Endothelial cell of umbilical vein (primary cell): ENCODE measurements around the gene CCDC6. TPM values are rescaled to one million over a fixed set of nuclear protein-coding genes. Genes with fewer than 3 reads are reported as not detected.

Experiments used
- BruUV-seq: library from RNA; stranded (reverse); fragments of 400-500 nt; replicated peaks from 2 replicates; lab custom pipeline; 2021; lab: Mats Ljungman, UMichigan
- CTCF ChIA-PET: fragments of 300-600, 350-600 bp; sonication (Branson Sonifier 250); formaldehyde crosslinking; loops from one replicate; lab custom pipeline; 2021; ENCODE audit warnings: antibody characterized with exemption, inconsistent platforms; lab: Charles Lee
- POLR2A ChIA-PET: fragments of 300-600, 350-600 bp; sonication (Branson Sonifier 250); formaldehyde crosslinking; loops from one replicate; lab custom pipeline; 2021; ENCODE audit warnings: antibody characterized with exemption, inconsistent platforms; lab: Charles Lee
- DNase-seq: peaks from one replicate; pipeline ENCODE4 v3.0.0-alpha.2; 2011; ENCODE audit warnings: low read depth, low spot score
- FAIRE-seq: peaks from 2 replicates; lab custom pipeline; 2011; peaks lifted over from hg19 to GRCh38; lab: Jason Lieb, UNC
- H2AFZ ChIP-seq: 2 replicates; pipeline ENCODE4 v1.6.0; 2012; ENCODE audit warnings: low read depth, low read length, control low read depth, inconsistent platforms
- H3K27ac ChIP-seq: 2 replicates; pipeline ENCODE4 v1.5.1; 2011; ENCODE audit warnings: low read depth, mild to moderate bottlenecking, control low read depth, low read length, moderate library complexity; ENCODE audit not compliant: insufficient read depth
- H3K27me3 ChIP-seq, 2 experiments: 2 replicates each; pipeline versions ENCODE4 v1.6.0 to v1.6.1; 2011; ENCODE audit warnings: low read length in 2 of 2, mixed read lengths in 1 of 2; ENCODE audit not compliant: control insufficient read depth in 2 of 2, insufficient read depth in 2 of 2
- H3K36me3 ChIP-seq, 2 experiments: 2 replicates in 1 of 2; 3 replicates in 1 of 2; pipeline ENCODE4 v1.5.1; 2011; ENCODE audit warnings: low read length in 2 of 2, mild to moderate bottlenecking in 1 of 2, moderate library complexity in 1 of 2; ENCODE audit not compliant: control insufficient read depth in 2 of 2, insufficient read depth in 2 of 2; ENCODE audit errors: extremely low read depth in 1 of 2
- H3K4me1 ChIP-seq: 3 replicates; pipeline ENCODE4 v1.5.1; 2011; ENCODE audit warnings: mild to moderate bottlenecking, low read length; ENCODE audit not compliant: control insufficient read depth, insufficient read depth; ENCODE audit errors: extremely low read depth
- H3K4me2 ChIP-seq: 2 replicates; pipeline ENCODE4 v1.6.1; 2011; ENCODE audit warnings: low read length, control low read depth, mixed read lengths; ENCODE audit not compliant: insufficient read depth
- H3K4me3 ChIP-seq, 3 experiments: fragments of 200-600 bp in 1 of 3; sonication (generic), shearing (Covaris generic) in 1 of 3; replicated peaks in 1 of 3; 2 replicates each; pipeline ENCODE4 v1.5.1; 2011 to 2016; ENCODE audit warnings: control low read depth in 3 of 3, low read length in 3 of 3, mild to moderate bottlenecking in 2 of 3, inconsistent platforms in 1 of 3, low read depth in 1 of 3, moderate library complexity in 1 of 3; ENCODE audit not compliant: insufficient read depth in 1 of 3
- H3K79me2 ChIP-seq: 2 replicates; pipeline ENCODE4 v1.6.0; 2012; ENCODE audit warnings: low read length, inconsistent platforms; ENCODE audit not compliant: control insufficient read depth, insufficient read depth
- H3K9ac ChIP-seq: replicated peaks from 2 replicates; pipeline ENCODE3; 2011; ENCODE audit warnings: low read length, control low read depth; ENCODE audit not compliant: insufficient read depth; ENCODE audit errors: extremely low read depth
- H3K9me1 ChIP-seq: replicated peaks from 3 replicates; pipeline ENCODE4 v1.6.0; 2011; ENCODE audit warnings: mild to moderate bottlenecking, low read length; ENCODE audit not compliant: control insufficient read depth, insufficient read depth; ENCODE audit errors: extremely low read depth
- H3K9me3 ChIP-seq: replicated peaks from 2 replicates; pipeline ENCODE4 v1.5.1; 2012; ENCODE audit warnings: low read length, inconsistent platforms; ENCODE audit not compliant: control insufficient read depth, insufficient read depth
- H4K20me1 ChIP-seq: replicated peaks from 2 replicates; pipeline ENCODE3; 2011; ENCODE audit warnings: mild to moderate bottlenecking, low read length; ENCODE audit not compliant: control insufficient read depth, insufficient read depth; ENCODE audit errors: extremely low read depth
- EZH2 ChIP-seq: IDR thresholded peaks from 2 replicates; pipeline ENCODE4 v1.6.1; 2012; ENCODE audit warnings: borderline replicate concordance, low read depth, mild to moderate bottlenecking, moderate library complexity, low read length, inconsistent platforms; ENCODE audit not compliant: severe bottlenecking
- FOS ChIP-seq: IDR thresholded peaks from 2 replicates; pipeline ENCODE4 v1.6.1; 2011; ENCODE audit warnings: mild to moderate bottlenecking, low read length, moderate library complexity, borderline replicate concordance; ENCODE audit not compliant: insufficient read depth
- GATA2 ChIP-seq: IDR thresholded peaks from 2 replicates; pipeline ENCODE4 v1.7.0; 2011; ENCODE audit warnings: low read depth, mild to moderate bottlenecking, moderate library complexity, mixed read lengths, low read length; ENCODE audit not compliant: insufficient read length, insufficient read depth
- JUN ChIP-seq: IDR thresholded peaks from 2 replicates; pipeline ENCODE4 v1.6.1; 2011; ENCODE audit warnings: borderline replicate concordance, low read depth; ENCODE audit not compliant: insufficient read length, insufficient read depth
- MYC ChIP-seq: IDR thresholded peaks from one replicate; pipeline ENCODE4 v1.6.1; 2011; ENCODE audit warnings: mild to moderate bottlenecking, low read depth, low read length
- POLR2A ChIP-seq: IDR thresholded peaks from 2 replicates; pipeline ENCODE4 v1.6.1; 2012; ENCODE audit warnings: low read depth, mild to moderate bottlenecking, control low read depth, low read length
- POLR2AphosphoS5 ChIP-seq: IDR thresholded peaks from 2 replicates; pipeline ENCODE4 v1.6.1; 2012; ENCODE audit warnings: low read depth, mild to moderate bottlenecking, control low read depth, low read length, moderate library complexity; ENCODE audit not compliant: insufficient read depth
- dilution Hi-C: fragments of 300-500 bp; cut with MboI; formaldehyde crosslinking; loops from one replicate; pipeline ENCODE4 v1.15.0; 2019; ENCODE audit warnings: low sequenced_read_pairs; ENCODE audit not compliant: extremely low pct_ligation_motif_present
- intact Hi-C: fragments of 100-400 bp; cut with micrococcal nuclease; formaldehyde crosslinking; loops from one replicate; pipeline ENCODE4 v1.10.0; 2022
- polyA plus RNA-seq, 4 experiments: library from polyadenylated mRNA; depleted of rRNA in 3 of 4; stranded (reverse) in 3 of 4; unstranded in 1 of 4; fragments of >200 nt; gene quantifications; 2 replicates each; pipeline versions ENCODE4 v1.2.1 to v1.2.3, GENCODE V29; 2011 to 2012; ENCODE audit warnings: missing spikeins in 1 of 4
- total RNA-seq: library from RNA; stranded (reverse); gene quantifications from 2 replicates; pipeline ENCODE4 v1.2.3, GENCODE V29; 2021
- TF ChIP-seq, protein P1 (sequence below), 2 donors: IDR thresholded peaks; 1 replicate in 1 of 2; 2 replicates in 1 of 2; pipeline ENCODE4 v1.5.1; 2011; ENCODE audit warnings: low read length in 2 of 2, mild to moderate bottlenecking in 2 of 2, moderate library complexity in 2 of 2, control low read depth in 1 of 2, inconsistent platforms in 1 of 2, low read depth in 1 of 2; ENCODE audit not compliant: insufficient read depth in 1 of 2; ENCODE audit errors: extremely low read depth in 1 of 2
- TF ChIP-seq, protein P2 (sequence below): IDR thresholded peaks from 2 replicates; pipeline ENCODE4 v1.6.1; 2011; ENCODE audit not compliant: insufficient read depth, insufficient read length

The CCDC6 gene
- total and polyA plus RNA-seq, 2 donors (not counting 3 experiments of a cell fraction or from before 2014, with no cell fraction given), result 16.8 to 36.8 TPM

DNA sequence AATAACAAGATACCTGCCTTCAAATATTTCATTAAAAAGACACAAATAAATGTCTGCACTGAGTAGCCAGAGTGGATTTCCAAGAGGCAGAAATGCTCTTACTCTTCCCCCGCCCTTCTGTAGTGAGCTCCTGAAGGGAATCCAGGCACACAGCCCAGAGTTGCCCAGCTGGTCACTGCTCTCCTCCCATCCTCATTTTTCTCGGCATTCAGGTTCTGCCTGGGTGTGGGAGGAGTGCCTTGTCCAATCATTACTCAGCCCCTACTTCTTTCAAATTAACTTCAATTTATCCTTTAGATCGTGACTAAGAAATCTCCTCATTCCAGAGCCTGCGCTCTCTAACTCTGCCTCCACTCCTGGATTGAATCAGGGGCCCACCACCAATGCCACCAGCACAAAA is 12.2 kb downstream of the CCDC6 start:
- ChIA-PET POLR2A (no interaction called here), CTCF (interaction anchor here (2.6 kb wide), 1 partner anchor 12 kb away, joined by 10 read pairs; the partner anchor contains the start of gene CCDC6)
- peaks cover 77% of the 10 kb centered on the region for H3K79me2 ChIP-seq
- no peaks in the 10 kb centered on the region for H3K27me3 ChIP-seq
- DNase-seq, result no peak
- no peaks in the 10 kb centered on the region for H3K9me3 ChIP-seq
- no peaks in the 10 kb centered on the region for H4K20me1 ChIP-seq
- no peak for FAIRE-seq
- no peaks in the 10 kb centered on the region for H3K4me1 ChIP-seq
- TF ChIP-seq GATA2 (no peak), JUN (no peak), MYC (no peak), FOS (no peak), POLR2AphosphoS5 (no peak), POLR2A (no peak), EZH2 (no peak)
- TF ChIP-seq, protein P1, sequence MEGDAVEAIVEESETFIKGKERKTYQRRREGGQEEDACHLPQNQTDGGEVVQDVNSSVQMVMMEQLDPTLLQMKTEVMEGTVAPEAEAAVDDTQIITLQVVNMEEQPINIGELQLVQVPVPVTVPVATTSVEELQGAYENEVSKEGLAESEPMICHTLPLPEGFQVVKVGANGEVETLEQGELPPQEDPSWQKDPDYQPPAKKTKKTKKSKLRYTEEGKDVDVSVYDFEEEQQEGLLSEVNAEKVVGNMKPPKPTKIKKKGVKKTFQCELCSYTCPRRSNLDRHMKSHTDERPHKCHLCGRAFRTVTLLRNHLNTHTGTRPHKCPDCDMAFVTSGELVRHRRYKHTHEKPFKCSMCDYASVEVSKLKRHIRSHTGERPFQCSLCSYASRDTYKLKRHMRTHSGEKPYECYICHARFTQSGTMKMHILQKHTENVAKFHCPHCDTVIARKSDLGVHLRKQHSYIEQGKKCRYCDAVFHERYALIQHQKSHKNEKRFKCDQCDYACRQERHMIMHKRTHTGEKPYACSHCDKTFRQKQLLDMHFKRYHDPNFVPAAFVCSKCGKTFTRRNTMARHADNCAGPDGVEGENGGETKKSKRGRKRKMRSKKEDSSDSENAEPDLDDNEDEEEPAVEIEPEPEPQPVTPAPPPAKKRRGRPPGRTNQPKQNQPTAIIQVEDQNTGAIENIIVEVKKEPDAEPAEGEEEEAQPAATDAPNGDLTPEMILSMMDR (IDR thresholded peaks at IDR 0.05; ENCODE audit: extremely low read depth in 1 of 2, insufficient read depth in 1 of 2, low read depth in 1 of 2, low read length in 2 of 2), result no peak
- TF ChIP-seq, protein P2, sequence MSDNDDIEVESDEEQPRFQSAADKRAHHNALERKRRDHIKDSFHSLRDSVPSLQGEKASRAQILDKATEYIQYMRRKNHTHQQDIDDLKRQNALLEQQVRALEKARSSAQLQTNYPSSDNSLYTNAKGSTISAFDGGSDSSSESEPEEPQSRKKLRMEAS, result no peak
- H2AFZ ChIP-seq, result no peak overlapping the region
- H3K27ac ChIP-seq, result no peak overlapping the region
- no peak overlapping the region for H3K4me2 ChIP-seq
- H3K9me1 ChIP-seq, result no peaks in the 10 kb centered on the region
- dilution Hi-C loops (no loop called here), intact Hi-C loops (no loop called here)
- H3K9ac ChIP-seq, result no peak overlapping the region
- no TSS peak for BruUV-seq
- H3K4me3 ChIP-seq, result no peak overlapping the region
- peaks cover 0 to 3% of the 10 kb centered on the region in 2 experiments for H3K36me3 ChIP-seq
